ENCODE measurements around the gene TMEM82. TPM values are rescaled to one million over a fixed set of nuclear protein-coding genes. Genes with fewer than 3 reads are reported as not detected.

TMEM82 gene
- polyA plus RNA-seq, 1 of the 3 experiments (the other 2 are of a cell fraction) = not detected

GRCh38 chr1:15757575-15758342 lies 15.5 kb downstream of the TMEM82 start:
- H3K27ac ChIP-seq (ENCODE audit: low read depth in 2 of 2, low read length in 1 of 2) = peak overlapping the region; percentile 20 to 92; a peak in 3 of 4 replicates
- no peaks in the 10 kb centered on the region for H3K36me3 ChIP-seq (replicated peaks in 1 of 2; ENCODE audit: control insufficient read depth in 1 of 2, insufficient read depth in 2 of 2, low read length in 1 of 2)
- peaks cover 42% of the 10 kb centered on the region for H3F3A ChIP-seq (replicated peaks; ENCODE audit: insufficient read depth)
- POLR2A ChIA-PET = interaction anchor here (0.6 to 1.3 kb wide), 4 partner anchors 19 to 274 kb away, joined by 3 to 5 read pairs (median 4); no protein-coding TSS in a partner anchor
- peaks cover 40% of the 10 kb centered on the region for H3K79me2 ChIP-seq (ENCODE audit: insufficient read depth)
- CTCF ChIA-PET = interaction anchor here (1.8 to 2.6 kb wide), 2 partner anchors 16 to 34 kb away, joined by 6 to 12 read pairs; no protein-coding TSS in a partner anchor
- H2AFZ ChIP-seq (ENCODE audit: low read depth) = peak overlapping the region; percentile 68; the same call in 1 of the 2 replicates
- peaks cover 11% of the 10 kb centered on the region for H4K20me1 ChIP-seq (ENCODE audit: insufficient read depth)
- 13% methylated on average over 14 of the region's 24 CpGs for WGBS (ENCODE audit: low lambda C conversion rate)
- H3K9ac ChIP-seq = peak overlapping the region; percentile 97
- TF ChIP-seq CTCF (IDR thresholded peaks at IDR 0.05) (0 out of 2 replicates have a peak, but pooled peaks have one; percentile 7), MAX (IDR thresholded peaks at IDR 0.05; ENCODE audit: low read depth) (no peak), FOSL2 (IDR thresholded peaks at IDR 0.05; ENCODE audit: borderline replicate concordance, low read depth) (no peak), USF1 (IDR thresholded peaks at IDR 0.05; ENCODE audit: borderline replicate concordance, low read depth) (no peak), RXRA (IDR thresholded peaks at IDR 0.05; ENCODE audit: borderline replicate concordance, low read depth) (no peak), CHD2 (IDR thresholded peaks at IDR 0.05; ENCODE audit: low read length, partially characterized antibody) (peak; percentile 37), NFIC (IDR thresholded peaks at IDR 0.05; ENCODE audit: borderline replicate concordance) (no peak), EP300 (IDR thresholded peaks at IDR 0.05; ENCODE audit: borderline replicate concordance in 1 of 2, low read depth in 1 of 2, low read length in 1 of 2) (peak in 1 of 2 experiments; percentile 66; a peak in 2 of 4 replicates), RAD21 (IDR thresholded peaks at IDR 0.05; ENCODE audit: low read length) (0 out of 2 replicates have a peak, but pooled peaks have one; percentile 36), NRF1 (IDR thresholded peaks at IDR 0.05; ENCODE audit: low read depth, low read length) (no peak), GATA2 (CRISPR knock-in tag; IDR thresholded peaks at IDR 0.05) (peak; percentile 88), RCOR1 (IDR thresholded peaks at IDR 0.05; ENCODE audit: low read length) (peak; percentile 44; the same call in 1 of the 2 replicates), MXI1 (IDR thresholded peaks at IDR 0.05; ENCODE audit: low read depth, low read length) (peak; percentile 32)
- DNase-seq = peak; percentile 90
- peaks cover 28 to 47% of the 10 kb centered on the region in 2 experiments for H3K4me1 ChIP-seq (ENCODE audit: control insufficient read depth in 1 of 2, insufficient read depth in 2 of 2, low read depth in 1 of 2, low read length in 1 of 2)
- H3K4me2 ChIP-seq = peak overlapping the region; percentile 88
- H3K27me3 ChIP-seq (ENCODE audit: insufficient read depth) = no peaks in the 10 kb centered on the region
- H3K4me3 ChIP-seq (ENCODE audit: low read depth in 2 of 2, low read length in 1 of 2) = peak overlapping the region; percentile 74 to 82; a peak in 3 of 4 replicates
- H3K9me2 ChIP-seq = no peaks in the 10 kb centered on the region
- no peaks in the 10 kb centered on the region for H3K9me3 ChIP-seq

Data from SK-N-SH (cell line).